Measurements from ENCODE around the gene KAT6B. TPM values are rescaled to one million over a fixed set of nuclear protein-coding genes. Genes with fewer than 3 reads are reported as not detected.
A peak's percentile ranks its signal among the peaks of the same experiment; 100 is the strongest.

The KAT6B gene
- total and polyA plus RNA-seq, 7 donors, result 2.1 to 21.3 (median 16.9) TPM

DNA sequence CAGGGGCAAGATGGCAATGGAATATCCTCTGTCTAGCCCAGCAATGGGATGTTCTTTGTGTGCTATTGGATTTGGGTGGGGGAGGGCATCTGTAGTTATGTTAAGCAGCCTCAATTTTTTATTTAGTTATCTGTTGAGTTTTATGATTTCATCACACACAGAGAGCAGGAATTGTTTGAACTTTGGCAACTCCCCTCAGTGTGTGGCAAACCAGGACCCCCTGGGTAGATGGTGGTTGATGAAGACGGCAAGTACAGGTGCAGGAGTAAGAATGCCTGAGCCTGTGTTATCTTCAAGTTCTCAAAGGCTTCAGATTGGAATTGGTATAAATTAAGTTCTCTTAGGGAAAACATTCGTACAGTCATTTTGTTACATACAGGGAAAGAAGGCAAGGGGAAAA, 142.7 kb downstream of the KAT6B start:
- Histone ChIP-seq H3K9me3 (no peaks in the 10 kb centered on the region), H3K27me3 (ENCODE audit: insufficient read depth in 3 of 3, low read length in 2 of 3) (no peaks in the 10 kb centered on the region), H3K4me1 (peaks cover 12% of the 10 kb centered on the region), H3K27ac (no peak overlapping the region), H3K36me3 (ENCODE audit: insufficient read depth in 1 of 2, low read depth in 1 of 2) (no peaks in the 10 kb centered on the region), H3K4me3 (no peak overlapping the region)
- TF ChIP-seq, protein P1, sequence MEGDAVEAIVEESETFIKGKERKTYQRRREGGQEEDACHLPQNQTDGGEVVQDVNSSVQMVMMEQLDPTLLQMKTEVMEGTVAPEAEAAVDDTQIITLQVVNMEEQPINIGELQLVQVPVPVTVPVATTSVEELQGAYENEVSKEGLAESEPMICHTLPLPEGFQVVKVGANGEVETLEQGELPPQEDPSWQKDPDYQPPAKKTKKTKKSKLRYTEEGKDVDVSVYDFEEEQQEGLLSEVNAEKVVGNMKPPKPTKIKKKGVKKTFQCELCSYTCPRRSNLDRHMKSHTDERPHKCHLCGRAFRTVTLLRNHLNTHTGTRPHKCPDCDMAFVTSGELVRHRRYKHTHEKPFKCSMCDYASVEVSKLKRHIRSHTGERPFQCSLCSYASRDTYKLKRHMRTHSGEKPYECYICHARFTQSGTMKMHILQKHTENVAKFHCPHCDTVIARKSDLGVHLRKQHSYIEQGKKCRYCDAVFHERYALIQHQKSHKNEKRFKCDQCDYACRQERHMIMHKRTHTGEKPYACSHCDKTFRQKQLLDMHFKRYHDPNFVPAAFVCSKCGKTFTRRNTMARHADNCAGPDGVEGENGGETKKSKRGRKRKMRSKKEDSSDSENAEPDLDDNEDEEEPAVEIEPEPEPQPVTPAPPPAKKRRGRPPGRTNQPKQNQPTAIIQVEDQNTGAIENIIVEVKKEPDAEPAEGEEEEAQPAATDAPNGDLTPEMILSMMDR (IDR thresholded peaks at IDR 0.05), result no peak
- ATAC-seq, result no peak
- 89 to 93% (median 90%) methylated on average over 2 of the region's 2 CpGs for WGBS, 3 donors
- intact Hi-C loops (cut with DNase I), result no loop called here
- no peak for DNase-seq

DNA sequence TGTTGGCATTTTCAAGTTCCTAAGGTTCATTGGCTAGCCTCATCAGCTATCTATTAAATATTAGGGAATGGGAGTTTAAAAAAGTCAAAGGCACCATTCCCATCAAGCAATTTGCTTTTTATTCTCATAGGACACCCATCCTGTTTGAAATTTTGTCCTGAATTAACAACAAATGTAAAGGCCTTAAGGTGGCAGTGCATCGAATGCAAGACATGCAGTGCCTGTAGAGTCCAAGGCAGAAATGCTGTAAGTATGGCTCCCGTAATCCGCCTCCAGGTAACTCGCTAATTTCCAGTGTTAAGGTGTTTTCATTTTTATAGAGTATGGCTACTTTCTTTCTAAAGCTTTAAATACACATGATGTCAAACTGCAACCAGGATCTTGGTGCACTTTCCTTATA, 143.1 kb downstream of the KAT6B start:
- DNase-seq (no peak), ATAC-seq (no peak)
- Histone ChIP-seq H3K36me3 (ENCODE audit: insufficient read depth in 1 of 2, low read depth in 1 of 2) (no peaks in the 10 kb centered on the region), H3K4me3 (no peak overlapping the region), H3K27me3 (ENCODE audit: insufficient read depth in 3 of 3, low read length in 2 of 3) (no peaks in the 10 kb centered on the region), H3K9me3 (no peaks in the 10 kb centered on the region), H3K4me1 (peaks cover 15% of the 10 kb centered on the region), H3K27ac (no peak overlapping the region)
- intact Hi-C loops (cut with DNase I), result no loop called here
- TF ChIP-seq, protein P1 (IDR thresholded peaks at IDR 0.05), result no peak
- WGBS, 3 donors, result 97 to 99% (median 97%) methylated on average over 4 of the region's 4 CpGs

DNA sequence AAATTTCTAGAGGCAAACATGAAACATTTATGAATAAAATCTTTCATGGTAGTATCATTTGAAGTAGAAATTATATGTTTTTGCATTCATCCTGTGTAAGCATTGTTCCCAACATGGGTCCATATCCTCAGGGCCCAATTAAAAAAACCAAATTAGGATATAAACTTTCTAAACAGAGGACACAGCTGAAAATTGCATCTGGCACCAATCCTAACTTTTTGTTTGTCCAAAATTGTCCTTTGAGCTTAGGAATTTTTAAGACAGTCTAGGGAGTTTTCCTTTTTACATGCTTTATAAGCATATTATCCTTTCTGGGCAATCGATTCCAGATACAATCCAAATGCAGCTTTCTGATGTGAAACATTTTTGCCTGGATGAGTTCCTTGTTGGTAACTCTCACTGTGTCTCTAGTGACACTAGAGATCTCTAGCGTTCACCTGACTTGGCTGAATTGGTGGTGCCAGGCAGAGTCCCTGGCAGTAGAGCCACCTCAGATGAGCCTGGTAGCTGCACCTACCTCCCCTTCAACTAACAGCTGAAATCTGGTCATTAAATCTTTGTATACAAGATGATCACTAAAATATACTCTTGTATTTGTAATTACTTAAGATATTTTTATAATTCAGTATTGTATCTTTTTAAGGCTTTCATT, 147.5 kb downstream of the KAT6B start:
- intact Hi-C loops (cut with DNase I), result no loop called here
- no peaks in the 10 kb centered on the region for H3K9me3 ChIP-seq
- ATAC-seq (peak in 2 of 4 donors; percentile 50 to 69), DNase-seq (no peak)
- TF ChIP-seq, protein P1 (IDR thresholded peaks at IDR 0.05), result no peak
- 14 to 22% (median 18%) methylated on average over 2 of the region's 2 CpGs for WGBS, 3 donors
- H3K27me3 ChIP-seq (ENCODE audit: insufficient read depth in 3 of 3, low read length in 2 of 3), result no peaks in the 10 kb centered on the region
- H3K27ac ChIP-seq, result no peak overlapping the region
- H3K4me1 ChIP-seq, result peaks cover 9% of the 10 kb centered on the region
- H3K36me3 ChIP-seq (ENCODE audit: insufficient read depth in 1 of 2, low read depth in 1 of 2), result peaks cover 10 to 31% of the 10 kb centered on the region in 2 donors
- H3K4me3 ChIP-seq, result no peak overlapping the region

DNA sequence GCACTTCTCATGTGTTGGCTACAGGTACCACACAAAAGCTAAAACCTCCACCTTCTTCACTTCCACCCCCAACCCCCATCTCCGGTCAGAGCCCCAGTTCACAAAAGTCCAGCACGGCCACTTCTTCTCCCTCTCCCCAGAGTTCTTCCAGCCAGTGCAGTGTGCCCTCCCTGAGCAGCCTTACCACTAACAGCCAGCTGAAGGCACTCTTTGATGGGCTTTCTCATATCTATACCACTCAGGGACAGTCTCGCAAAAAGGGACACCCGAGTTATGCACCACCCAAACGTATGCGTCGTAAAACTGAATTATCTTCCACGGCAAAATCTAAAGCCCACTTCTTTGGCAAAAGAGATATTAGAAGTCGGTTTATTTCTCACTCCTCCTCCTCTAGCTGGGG, 149.4 kb downstream of the KAT6B start:
- intact Hi-C loops (cut with DNase I), result no loop called here
- ATAC-seq, result no peak

More for the DNA sequence above, 149.4 kb downstream of the KAT6B start:
- TF ChIP-seq, protein P1 (IDR thresholded peaks at IDR 0.05), result no peak
- 96 to 97% (median 96%) methylated on average over 9 of the region's 9 CpGs for WGBS, 3 donors
- Histone ChIP-seq H3K4me1 (peaks cover 9% of the 10 kb centered on the region), H3K9me3 (no peaks in the 10 kb centered on the region), H3K27me3 (ENCODE audit: insufficient read depth in 3 of 3, low read length in 2 of 3) (no peaks in the 10 kb centered on the region), H3K27ac (no peak overlapping the region), H3K36me3 (ENCODE audit: insufficient read depth in 1 of 2, low read depth in 1 of 2) (peaks cover 10 to 50% of the 10 kb centered on the region in 2 donors), H3K4me3 (no peak overlapping the region)
- no peak for DNase-seq
